EL (cell line): Measurements from ENCODE around the gene FLYWCH1.

Experiments used
- DNase-seq: peaks from one replicate; pipeline ENCODE4 v3.0.0-alpha.2; 2016

Gene FLYWCH1

GRCh38 chr16:2954656-2955381, 43.1 kb downstream of the FLYWCH1 start:
- no peak for DNase-seq

GRCh38 chr16:2955438-2955778, 43.7 kb downstream of the FLYWCH1 start:
- no peak for DNase-seq

- DNase-seq, result no peak
Observed at GRCh38 chr16:2955779-2956578, 44.2 kb downstream of the FLYWCH1 start.

GRCh38 chr16:2956579-2956956, 44.8 kb downstream of the FLYWCH1 start:
- DNase-seq, result no peak

GRCh38 chr16:2959206-2959605, 47.5 kb downstream of the FLYWCH1 start:
- no peak for DNase-seq

GRCh38 chr16:2960183-2961010, 48.7 kb downstream of the FLYWCH1 start:
- no peak for DNase-seq

GRCh38 chr16:2962334-2963073, 50.8 kb downstream of the FLYWCH1 start:
- no peak for DNase-seq

GRCh38 chr16:2963074-2963722, 51.5 kb downstream of the FLYWCH1 start:
- DNase-seq, result no peak

- DNase-seq, result peak; percentile 50
Observed at GRCh38 chr16:2963723-2964474, 52.2 kb downstream of the FLYWCH1 start, which contains the start of gene KREMEN2. KREMEN2 (plus strand) TSS chr16:2964275; CDS start chr16:2964521, 246 bp downstream.

GRCh38 chr16:2964475-2965336, 53.0 kb downstream of the FLYWCH1 start:
- peak; percentile 42 for DNase-seq

- DNase-seq, result no peak
Observed at GRCh38 chr16:2966043-2966807, 54.5 kb downstream of the FLYWCH1 start.

GRCh38 chr16:2966808-2967191, 55.1 kb downstream of the FLYWCH1 start:
- no peak for DNase-seq

- no peak for DNase-seq
Observed at GRCh38 chr16:2967211-2967631, 55.5 kb downstream of the FLYWCH1 start.

- no peak for DNase-seq
Observed at GRCh38 chr16:2967721-2968161, 56.0 kb downstream of the FLYWCH1 start.

GRCh38 chr16:2968368-2968737, 56.6 kb downstream of the FLYWCH1 start:
- DNase-seq, result no peak

GRCh38 chr16:2968738-2969544, 57.2 kb downstream of the FLYWCH1 start, which contains the start of gene PAQR4:
PAQR4 (plus strand) TSS chr16:2969348; CDS start chr16:2969675, 327 bp downstream.
- peak; percentile 90 for DNase-seq

- DNase-seq, result peak; percentile 81
Observed at GRCh38 chr16:2969545-2970521, 58.1 kb downstream of the FLYWCH1 start.
